ENCODE data around the gene KDM1A. TPM values are rescaled to one million over a fixed set of nuclear protein-coding genes. Genes with fewer than 3 reads are reported as not detected.

The KDM1A gene
- polyA plus RNA-seq, 1 donor (not counting 4 experiments of a cell fraction or from before 2014, with no cell fraction given): 84.8 TPM

DNA sequence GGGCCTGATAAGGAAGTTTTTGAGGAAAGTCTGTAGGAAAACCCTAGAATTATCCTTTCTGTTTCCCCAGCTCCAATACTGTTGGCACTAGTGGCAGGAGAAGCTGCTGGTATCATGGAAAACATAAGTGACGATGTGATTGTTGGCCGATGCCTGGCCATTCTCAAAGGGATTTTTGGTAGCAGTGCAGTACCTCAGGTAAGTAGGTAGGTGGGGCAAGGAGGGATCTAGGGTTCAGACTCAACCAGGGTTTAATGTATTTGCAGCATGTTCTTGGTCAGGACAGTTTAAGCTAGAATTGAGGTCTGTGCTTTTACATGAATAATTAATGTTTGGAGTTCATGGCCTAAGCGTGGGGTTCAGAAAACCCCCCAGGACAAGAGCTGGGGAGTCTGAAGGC, 62.1 kb downstream of the KDM1A start:
- Histone ChIP-seq H3K36me3 (ENCODE audit: control insufficient read depth in 2 of 2, extremely low read depth in 1 of 2, insufficient read depth in 2 of 2, low read length in 2 of 2) (peaks cover 29 to 61% of the 10 kb centered on the region in 2 experiments), H3K79me2 (ENCODE audit: control insufficient read depth, insufficient read depth, low read length) (peaks cover under 1% of the 10 kb centered on the region), H3K27ac (ENCODE audit: control insufficient read depth, insufficient read depth, low read length) (no peak overlapping the region), H3K27me3 (ENCODE audit: control insufficient read depth, extremely low read depth, insufficient read depth, low read length) (no peaks in the 10 kb centered on the region), H3K9me1 (ENCODE audit: control insufficient read depth, extremely low read depth, insufficient read depth, low read length) (no peaks in the 10 kb centered on the region), H4K20me1 (ENCODE audit: control insufficient read depth, extremely low read depth, insufficient read depth, low read length) (peaks cover 3% of the 10 kb centered on the region), H3K4me3 (ENCODE audit: control insufficient read depth in 2 of 3, extremely low read depth in 1 of 3, insufficient read depth in 2 of 3, low read depth in 1 of 3, low read length in 3 of 3) (no peak overlapping the region), H3K4me2 (ENCODE audit: control insufficient read depth, extremely low read depth, insufficient read depth, low read depth, low read length) (no peak overlapping the region), H2AFZ (ENCODE audit: control insufficient read depth, low read length) (no peak overlapping the region), H3K4me1 (ENCODE audit: control insufficient read depth, extremely low read depth, insufficient read depth, low read length) (peaks cover 9% of the 10 kb centered on the region), H3K9ac (ENCODE audit: control insufficient read depth, extremely low read depth, insufficient read depth, low read length) (no peak overlapping the region), H3K9me3 (ENCODE audit: control insufficient read depth, low read depth, low read length) (no peaks in the 10 kb centered on the region)
- TF ChIP-seq, protein P1, sequence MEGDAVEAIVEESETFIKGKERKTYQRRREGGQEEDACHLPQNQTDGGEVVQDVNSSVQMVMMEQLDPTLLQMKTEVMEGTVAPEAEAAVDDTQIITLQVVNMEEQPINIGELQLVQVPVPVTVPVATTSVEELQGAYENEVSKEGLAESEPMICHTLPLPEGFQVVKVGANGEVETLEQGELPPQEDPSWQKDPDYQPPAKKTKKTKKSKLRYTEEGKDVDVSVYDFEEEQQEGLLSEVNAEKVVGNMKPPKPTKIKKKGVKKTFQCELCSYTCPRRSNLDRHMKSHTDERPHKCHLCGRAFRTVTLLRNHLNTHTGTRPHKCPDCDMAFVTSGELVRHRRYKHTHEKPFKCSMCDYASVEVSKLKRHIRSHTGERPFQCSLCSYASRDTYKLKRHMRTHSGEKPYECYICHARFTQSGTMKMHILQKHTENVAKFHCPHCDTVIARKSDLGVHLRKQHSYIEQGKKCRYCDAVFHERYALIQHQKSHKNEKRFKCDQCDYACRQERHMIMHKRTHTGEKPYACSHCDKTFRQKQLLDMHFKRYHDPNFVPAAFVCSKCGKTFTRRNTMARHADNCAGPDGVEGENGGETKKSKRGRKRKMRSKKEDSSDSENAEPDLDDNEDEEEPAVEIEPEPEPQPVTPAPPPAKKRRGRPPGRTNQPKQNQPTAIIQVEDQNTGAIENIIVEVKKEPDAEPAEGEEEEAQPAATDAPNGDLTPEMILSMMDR (optimal IDR thresholded peaks at IDR 0.05 in 1 of 3, IDR thresholded peaks at IDR 0.05 in 1 of 3, conservative IDR thresholded peaks at IDR 0.05 in 1 of 3; ENCODE audit: extremely low read depth in 1 of 3, insufficient read depth in 2 of 3, low read length in 3 of 3): peak; percentile 35 to 52 (median 45)
- TF ChIP-seq EZH2 (IDR thresholded peaks at IDR 0.05; ENCODE audit: low read length): no peak
- FAIRE-seq (peak; percentile 57), DNase-seq (ENCODE audit: low read depth, low spot score) (no peak)
- dilution Hi-C loops (cut with MboI; ENCODE audit: extremely low pct_ligation_motif_present, low sequenced_read_pairs): no loop called here

- FAIRE-seq: no peak
- H3K36me3 ChIP-seq (ENCODE audit: control insufficient read depth in 2 of 2, extremely low read depth in 1 of 2, insufficient read depth in 2 of 2, low read length in 2 of 2): peaks cover 46 to 69% of the 10 kb centered on the region in 2 experiments
Observed at GRCh38 chr1:23083714-23084480, 64.6 kb downstream of the KDM1A start.

More at GRCh38 chr1:23083714-23084480, 64.6 kb downstream of the KDM1A start:
- peaks cover 4% of the 10 kb centered on the region for H3K79me2 ChIP-seq (ENCODE audit: control insufficient read depth, insufficient read depth, low read length)
- no peak overlapping the region for H3K27ac ChIP-seq (ENCODE audit: control insufficient read depth, insufficient read depth, low read length)
- no peaks in the 10 kb centered on the region for H3K9me1 ChIP-seq (ENCODE audit: control insufficient read depth, extremely low read depth, insufficient read depth, low read length)
- TF ChIP-seq, protein P1 (optimal IDR thresholded peaks at IDR 0.05 in 1 of 3, IDR thresholded peaks at IDR 0.05 in 1 of 3, conservative IDR thresholded peaks at IDR 0.05 in 1 of 3; ENCODE audit: extremely low read depth in 1 of 3, insufficient read depth in 2 of 3, low read length in 3 of 3): no peak
- no peak for TF ChIP-seq EZH2 (IDR thresholded peaks at IDR 0.05; ENCODE audit: low read length)
- no peak overlapping the region for H3K4me2 ChIP-seq (ENCODE audit: control insufficient read depth, extremely low read depth, insufficient read depth, low read depth, low read length)
- H4K20me1 ChIP-seq (ENCODE audit: control insufficient read depth, extremely low read depth, insufficient read depth, low read length): peaks cover 3% of the 10 kb centered on the region
- dilution Hi-C loops (cut with MboI; ENCODE audit: extremely low pct_ligation_motif_present, low sequenced_read_pairs): no loop called here
- H3K9ac ChIP-seq (ENCODE audit: control insufficient read depth, extremely low read depth, insufficient read depth, low read length): no peak overlapping the region
- no peak overlapping the region for H3K4me3 ChIP-seq (ENCODE audit: control insufficient read depth in 2 of 3, extremely low read depth in 1 of 3, insufficient read depth in 2 of 3, low read depth in 1 of 3, low read length in 3 of 3)
- no peak for DNase-seq (ENCODE audit: low read depth, low spot score)
- no peak overlapping the region for H2AFZ ChIP-seq (ENCODE audit: control insufficient read depth, low read length)
- H3K4me1 ChIP-seq (ENCODE audit: control insufficient read depth, extremely low read depth, insufficient read depth, low read length): peaks cover 9% of the 10 kb centered on the region
- no peaks in the 10 kb centered on the region for H3K9me3 ChIP-seq (ENCODE audit: control insufficient read depth, low read depth, low read length)
- H3K27me3 ChIP-seq (ENCODE audit: control insufficient read depth, extremely low read depth, insufficient read depth, low read length): no peaks in the 10 kb centered on the region
